ENCODE results near the gene PTPN2.

The PTPN2 gene

DNA sequence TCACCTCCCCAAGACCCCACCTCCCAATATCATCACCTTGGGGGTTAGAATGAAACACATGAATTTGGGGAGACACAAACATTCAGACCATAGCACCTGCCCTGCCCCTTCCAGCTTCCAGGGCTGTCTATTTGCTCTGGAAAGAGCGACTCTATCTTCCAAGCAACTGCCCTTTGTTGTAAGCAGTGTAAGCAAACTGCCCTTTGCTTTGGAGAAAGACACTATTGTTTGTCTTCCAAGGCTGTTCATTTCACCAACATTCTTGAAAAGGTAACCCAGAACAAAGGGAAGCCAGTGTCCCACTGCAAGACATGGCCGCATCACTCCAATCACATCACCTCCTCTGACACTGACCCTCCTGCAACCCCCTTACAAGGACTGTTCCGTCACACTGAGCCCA lies 46.9 kb upstream of the PTPN2 start (continued):
- TF ChIP-seq GLIS3 (CRISPR knock-in tag; IDR thresholded peaks at IDR 0.05): no peak
- TF ChIP-seq RARB (CRISPR knock-in tag; IDR thresholded peaks at IDR 0.05): no peak
- no peak for TF ChIP-seq TCF4 (CRISPR knock-in tag; IDR thresholded peaks at IDR 0.05; ENCODE audit: borderline replicate concordance)
- no peak for TF ChIP-seq ZNF565 (CRISPR knock-in tag; conservative IDR thresholded peaks at IDR 0.05; ENCODE audit: low read depth)
- TF ChIP-seq PPARA (CRISPR knock-in tag; IDR thresholded peaks at IDR 0.05; ENCODE audit: borderline replicate concordance): no peak

GRCh38 chr18:12930376-12930775 lies 46.3 kb upstream of the PTPN2 start:
- ATAC-seq: no peak

DNA sequence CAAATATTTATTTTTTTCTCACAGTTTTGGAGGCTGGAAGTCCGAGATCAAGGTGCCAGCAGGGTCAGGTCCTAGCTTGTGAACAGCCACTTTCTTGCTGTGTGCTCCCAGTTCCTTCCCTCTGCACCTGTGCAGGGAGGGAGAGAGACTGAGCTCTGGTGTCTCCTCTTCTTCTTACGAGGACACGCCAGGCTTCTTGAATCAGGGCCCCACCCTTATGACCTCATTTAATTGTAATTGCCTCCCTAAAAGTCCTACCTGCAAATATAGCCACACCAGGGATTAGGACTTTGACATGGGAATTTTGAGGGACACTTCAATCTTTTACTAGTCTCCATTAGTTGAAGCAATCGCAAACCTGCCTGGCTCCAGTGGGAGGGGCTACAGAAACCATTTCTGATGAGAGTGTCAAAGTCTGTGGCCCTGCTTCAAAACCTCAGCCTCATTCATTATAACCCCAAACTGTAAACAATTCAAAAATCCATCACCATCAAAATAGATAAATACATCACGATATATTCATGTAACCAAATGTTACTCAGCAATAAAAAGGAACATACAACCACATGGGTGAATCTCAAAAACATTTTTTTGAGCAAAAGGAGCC lies 45.5 kb upstream of the PTPN2 start:
- no peak for ATAC-seq
- no peak for TF ChIP-seq ZNF8 (CRISPR knock-in tag; IDR thresholded peaks at IDR 0.05)
- no peak for TF ChIP-seq TCF4 (CRISPR knock-in tag; IDR thresholded peaks at IDR 0.05; ENCODE audit: borderline replicate concordance)
- no peak for TF ChIP-seq BACH2 (CRISPR knock-in tag; IDR thresholded peaks at IDR 0.05; ENCODE audit: borderline replicate concordance)
- TF ChIP-seq ZFP30 (CRISPR knock-in tag; IDR thresholded peaks at IDR 0.05): no peak
- TF ChIP-seq, protein P1, sequence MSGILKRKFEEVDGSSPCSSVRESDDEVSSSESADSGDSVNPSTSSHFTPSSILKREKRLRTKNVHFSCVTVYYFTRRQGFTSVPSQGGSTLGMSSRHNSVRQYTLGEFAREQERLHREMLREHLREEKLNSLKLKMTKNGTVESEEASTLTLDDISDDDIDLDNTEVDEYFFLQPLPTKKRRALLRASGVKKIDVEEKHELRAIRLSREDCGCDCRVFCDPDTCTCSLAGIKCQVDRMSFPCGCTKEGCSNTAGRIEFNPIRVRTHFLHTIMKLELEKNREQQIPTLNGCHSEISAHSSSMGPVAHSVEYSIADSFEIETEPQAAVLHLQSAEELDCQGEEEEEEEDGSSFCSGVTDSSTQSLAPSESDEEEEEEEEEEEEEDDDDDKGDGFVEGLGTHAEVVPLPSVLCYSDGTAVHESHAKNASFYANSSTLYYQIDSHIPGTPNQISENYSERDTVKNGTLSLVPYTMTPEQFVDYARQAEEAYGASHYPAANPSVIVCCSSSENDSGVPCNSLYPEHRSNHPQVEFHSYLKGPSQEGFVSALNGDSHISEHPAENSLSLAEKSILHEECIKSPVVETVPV (CRISPR knock-in tag; IDR thresholded peaks at IDR 0.05): no peak
- no peak for TF ChIP-seq POU6F1 (CRISPR knock-in tag; IDR thresholded peaks at IDR 0.05; ENCODE audit: borderline replicate concordance, low read depth)
- TF ChIP-seq PPARA (CRISPR knock-in tag; IDR thresholded peaks at IDR 0.05; ENCODE audit: borderline replicate concordance): no peak
- no peak for TF ChIP-seq OSR1 (CRISPR knock-in tag; IDR thresholded peaks at IDR 0.05)
- no peak for TF ChIP-seq CSDC2 (CRISPR knock-in tag; IDR thresholded peaks at IDR 0.05)
- TF ChIP-seq SNAI2 (CRISPR knock-in tag; IDR thresholded peaks at IDR 0.05): no peak

More at GRCh38 chr18:12930376-12930775, 46.3 kb upstream of the PTPN2 start:
- TF ChIP-seq ZC3H10 (CRISPR knock-in tag; IDR thresholded peaks at IDR 0.05) (no peak), CSDC2 (CRISPR knock-in tag; IDR thresholded peaks at IDR 0.05) (no peak), TSHZ2 (CRISPR knock-in tag; IDR thresholded peaks at IDR 0.05) (no peak), ZFP30 (CRISPR knock-in tag; IDR thresholded peaks at IDR 0.05) (no peak), ESRRG (CRISPR knock-in tag; IDR thresholded peaks at IDR 0.05) (no peak), PPARA (CRISPR knock-in tag; IDR thresholded peaks at IDR 0.05; ENCODE audit: borderline replicate concordance) (no peak), POU6F1 (CRISPR knock-in tag; IDR thresholded peaks at IDR 0.05; ENCODE audit: borderline replicate concordance, low read depth) (no peak), ZNF8 (CRISPR knock-in tag; IDR thresholded peaks at IDR 0.05) (no peak), BACH2 (CRISPR knock-in tag; IDR thresholded peaks at IDR 0.05; ENCODE audit: borderline replicate concordance) (no peak), ISL1 (CRISPR knock-in tag; IDR thresholded peaks at IDR 0.05) (no peak), ZFP3 (CRISPR knock-in tag; IDR thresholded peaks at IDR 0.05) (no peak), GLIS3 (CRISPR knock-in tag; IDR thresholded peaks at IDR 0.05) (no peak), OSR1 (CRISPR knock-in tag; IDR thresholded peaks at IDR 0.05) (no peak), TCF4 (CRISPR knock-in tag; IDR thresholded peaks at IDR 0.05; ENCODE audit: borderline replicate concordance) (no peak), TOX (CRISPR knock-in tag; IDR thresholded peaks at IDR 0.05; ENCODE audit: borderline replicate concordance) (no peak), ZNF70 (CRISPR knock-in tag; IDR thresholded peaks at IDR 0.05) (no peak), SNAI2 (CRISPR knock-in tag; IDR thresholded peaks at IDR 0.05) (no peak), RARB (CRISPR knock-in tag; IDR thresholded peaks at IDR 0.05) (no peak)
- TF ChIP-seq, protein P2, sequence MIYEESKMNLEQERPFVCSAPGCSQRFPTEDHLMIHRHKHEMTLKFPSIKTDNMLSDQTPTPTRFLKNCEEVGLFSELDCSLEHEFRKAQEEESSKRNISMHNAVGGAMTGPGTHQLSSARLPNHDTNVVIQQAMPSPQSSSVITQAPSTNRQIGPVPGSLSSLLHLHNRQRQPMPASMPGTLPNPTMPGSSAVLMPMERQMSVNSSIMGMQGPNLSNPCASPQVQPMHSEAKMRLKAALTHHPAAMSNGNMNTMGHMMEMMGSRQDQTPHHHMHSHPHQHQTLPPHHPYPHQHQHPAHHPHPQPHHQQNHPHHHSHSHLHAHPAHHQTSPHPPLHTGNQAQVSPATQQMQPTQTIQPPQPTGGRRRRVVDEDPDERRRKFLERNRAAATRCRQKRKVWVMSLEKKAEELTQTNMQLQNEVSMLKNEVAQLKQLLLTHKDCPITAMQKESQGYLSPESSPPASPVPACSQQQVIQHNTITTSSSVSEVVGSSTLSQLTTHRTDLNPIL (CRISPR knock-in tag; IDR thresholded peaks at IDR 0.05; ENCODE audit: low read depth): no peak
- TF ChIP-seq, protein P1 (CRISPR knock-in tag; IDR thresholded peaks at IDR 0.05): no peak
